HCT116 (cell line): Measurements from ENCODE around the gene CLASP2.

Experiments used
- CTCF ChIP-seq, 3 experiments: fragments of 200-600 bp in 1 of 3; sonication (generic) in 1 of 3; IDR thresholded peaks in 2 of 3; conservative IDR thresholded peaks in 1 of 3; 2 replicates each; pipeline ENCODE4 v1.5.1; 2012 to 2017; ENCODE audit warnings: low read depth in 2 of 3, low read length in 2 of 3, antibody characterized with exemption in 1 of 3, borderline replicate concordance in 1 of 3, control low read depth in 1 of 3, mild to moderate bottlenecking in 1 of 3, mixed read lengths in 1 of 3, mixed run types in 1 of 3, moderate library complexity in 1 of 3; ENCODE audit not compliant: insufficient read depth in 1 of 3
- SP1 ChIP-seq: IDR thresholded peaks from 2 replicates; pipeline ENCODE4 v1.6.1; 2012; ENCODE audit warnings: low read depth
- TF ChIP-seq, protein P1 (sequence below): IDR thresholded peaks from 2 replicates; pipeline ENCODE4 v1.6.1; 2012; ENCODE audit warnings: low read depth

- TF ChIP-seq, protein P1, sequence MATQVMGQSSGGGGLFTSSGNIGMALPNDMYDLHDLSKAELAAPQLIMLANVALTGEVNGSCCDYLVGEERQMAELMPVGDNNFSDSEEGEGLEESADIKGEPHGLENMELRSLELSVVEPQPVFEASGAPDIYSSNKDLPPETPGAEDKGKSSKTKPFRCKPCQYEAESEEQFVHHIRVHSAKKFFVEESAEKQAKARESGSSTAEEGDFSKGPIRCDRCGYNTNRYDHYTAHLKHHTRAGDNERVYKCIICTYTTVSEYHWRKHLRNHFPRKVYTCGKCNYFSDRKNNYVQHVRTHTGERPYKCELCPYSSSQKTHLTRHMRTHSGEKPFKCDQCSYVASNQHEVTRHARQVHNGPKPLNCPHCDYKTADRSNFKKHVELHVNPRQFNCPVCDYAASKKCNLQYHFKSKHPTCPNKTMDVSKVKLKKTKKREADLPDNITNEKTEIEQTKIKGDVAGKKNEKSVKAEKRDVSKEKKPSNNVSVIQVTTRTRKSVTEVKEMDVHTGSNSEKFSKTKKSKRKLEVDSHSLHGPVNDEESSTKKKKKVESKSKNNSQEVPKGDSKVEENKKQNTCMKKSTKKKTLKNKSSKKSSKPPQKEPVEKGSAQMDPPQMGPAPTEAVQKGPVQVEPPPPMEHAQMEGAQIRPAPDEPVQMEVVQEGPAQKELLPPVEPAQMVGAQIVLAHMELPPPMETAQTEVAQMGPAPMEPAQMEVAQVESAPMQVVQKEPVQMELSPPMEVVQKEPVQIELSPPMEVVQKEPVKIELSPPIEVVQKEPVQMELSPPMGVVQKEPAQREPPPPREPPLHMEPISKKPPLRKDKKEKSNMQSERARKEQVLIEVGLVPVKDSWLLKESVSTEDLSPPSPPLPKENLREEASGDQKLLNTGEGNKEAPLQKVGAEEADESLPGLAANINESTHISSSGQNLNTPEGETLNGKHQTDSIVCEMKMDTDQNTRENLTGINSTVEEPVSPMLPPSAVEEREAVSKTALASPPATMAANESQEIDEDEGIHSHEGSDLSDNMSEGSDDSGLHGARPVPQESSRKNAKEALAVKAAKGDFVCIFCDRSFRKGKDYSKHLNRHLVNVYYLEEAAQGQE = no peak
- TF ChIP-seq SP1 (no peak), CTCF (IDR thresholded peaks at IDR 0.05 in 2 of 3, conservative IDR thresholded peaks at IDR 0.05 in 1 of 3; ENCODE audit: borderline replicate concordance in 1 of 3, insufficient read depth in 1 of 3, low read depth in 2 of 3, low read length in 2 of 3) (no peak)
These were observed 235.9 kb downstream of the CLASP2 start for GRCh38 chr3:33482111-33482521.
